Mucosa of stomach (tissue), 1 donor: Measurements from ENCODE around the gene FALEC.

ENCODE experiments used
- H3K27me3 ChIP-seq: one replicate; pipeline ENCODE4 v1.7.0; 2013; ENCODE audit warnings: mild to moderate bottlenecking, low read length; ENCODE audit not compliant: control insufficient read depth, insufficient read depth
- H3K36me3 ChIP-seq: one replicate; pipeline ENCODE4 v1.7.0; 2013; ENCODE audit warnings: low read length; ENCODE audit not compliant: control insufficient read depth, insufficient read depth
- H3K4me1 ChIP-seq: one replicate; pipeline ENCODE4 v1.7.0; 2013; ENCODE audit warnings: mild to moderate bottlenecking, low read length; ENCODE audit not compliant: control insufficient read depth, insufficient read depth
- H3K4me3 ChIP-seq: one replicate; pipeline ENCODE4 v1.7.0; 2013; ENCODE audit warnings: low read length
- H3K9ac ChIP-seq: one replicate; pipeline ENCODE4 v1.7.0; 2013; ENCODE audit warnings: mild to moderate bottlenecking, low read length, moderate library complexity
- H3K9me3 ChIP-seq: one replicate; pipeline ENCODE4 v1.7.0; 2013; ENCODE audit warnings: mild to moderate bottlenecking, low read length, moderate library complexity; ENCODE audit not compliant: control insufficient read depth
- donor health status: Pancreatic carcinoma.

The FALEC gene

DNA sequence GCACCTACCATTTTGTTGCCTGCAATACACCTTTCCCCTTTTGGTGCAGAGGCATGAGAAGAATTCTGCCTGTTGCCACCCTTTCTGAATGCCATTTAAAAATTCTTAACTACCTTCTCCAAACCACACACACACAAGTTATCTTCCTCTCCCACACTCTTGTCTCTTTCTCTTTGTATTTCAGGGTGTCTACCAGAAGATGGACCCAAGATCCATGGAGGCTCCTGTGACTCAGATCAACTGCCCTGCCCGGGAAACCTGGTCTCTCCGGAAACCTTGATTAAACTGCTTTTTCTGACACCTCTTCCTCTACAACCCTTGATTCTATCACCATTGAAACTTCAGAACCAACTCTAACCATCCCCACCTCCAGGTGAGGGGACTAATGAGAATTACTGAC, 30.7 kb upstream of the FALEC start:
- no peaks in the 10 kb centered on the region for H3K9me3 ChIP-seq
- H3K27me3 ChIP-seq = no peaks in the 10 kb centered on the region
- H3K4me3 ChIP-seq = no peak overlapping the region
- no peaks in the 10 kb centered on the region for H3K36me3 ChIP-seq
- H3K4me1 ChIP-seq = peaks cover 8% of the 10 kb centered on the region
- no peak overlapping the region for H3K9ac ChIP-seq

DNA sequence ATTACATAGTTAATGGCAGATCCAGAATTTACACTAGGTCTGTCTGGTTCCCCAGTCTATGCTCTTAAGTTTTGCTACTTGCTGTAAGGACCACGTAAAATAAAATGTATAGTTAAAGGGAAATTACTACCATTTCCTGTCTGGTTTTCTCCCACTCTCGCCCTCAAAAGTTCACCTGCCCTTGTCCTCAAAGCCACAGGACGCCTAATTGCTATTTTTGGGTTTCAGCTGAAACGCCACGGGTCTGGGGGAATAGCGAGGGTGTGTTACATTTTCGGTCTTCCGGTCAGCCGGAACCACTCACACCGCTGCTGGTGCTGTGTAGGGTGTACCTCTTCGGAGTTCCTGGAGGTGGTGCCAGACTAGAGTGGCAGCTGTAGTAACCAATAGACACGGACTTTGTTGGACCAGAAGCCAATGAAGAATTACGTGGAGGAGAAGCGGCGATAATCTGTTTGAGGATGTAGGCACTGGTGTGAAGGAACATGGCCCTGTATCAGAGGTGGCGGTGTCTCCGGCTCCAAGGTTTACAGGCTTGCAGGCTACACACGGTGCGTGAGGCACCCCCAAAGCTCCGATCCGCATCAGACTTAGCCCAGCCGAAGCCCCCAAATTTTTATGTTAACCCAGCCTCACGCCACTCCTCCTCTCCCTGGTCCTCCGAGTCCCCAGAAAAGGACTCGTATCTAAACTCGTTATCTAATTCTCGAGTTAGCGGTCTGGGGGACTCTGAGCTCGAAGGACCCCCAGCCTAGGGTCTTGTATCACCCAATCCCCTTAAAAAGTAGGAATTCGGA, 28.4 kb upstream of the FALEC start, which contains the start of gene TARS2:
TSS of gene TARS2 (plus strand) at position 454 of the 797 bp plus-strand sequence. CDS start at position 486, 32 bp downstream.
- Histone ChIP-seq H3K4me3 (peak within 1 kb of the TSS; percentile 88), H3K9me3 (no peaks in the 10 kb centered on the region), H3K27me3 (no peaks in the 10 kb centered on the region), H3K4me1 (peaks cover 8% of the 10 kb centered on the region), H3K36me3 (peaks cover 4% of the 10 kb centered on the region), H3K9ac (peak within 1 kb of the TSS; percentile 99)

DNA sequence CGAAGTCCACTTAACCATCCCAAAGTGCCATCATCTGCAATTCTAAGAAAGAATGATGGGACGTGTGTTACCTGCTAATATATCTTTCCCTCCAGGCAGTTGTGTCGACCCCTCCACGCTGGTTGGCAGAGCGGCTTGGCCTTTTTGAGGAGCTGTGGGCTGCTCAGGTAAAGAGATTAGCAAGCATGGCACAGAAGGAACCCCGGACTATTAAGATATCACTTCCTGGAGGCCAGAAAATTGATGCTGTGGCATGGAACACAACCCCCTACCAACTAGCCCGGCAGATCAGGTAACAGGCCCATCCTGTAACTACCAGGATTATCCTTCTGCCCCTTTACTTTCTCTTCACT, 27.8 kb upstream of the FALEC start:
- H3K27me3 ChIP-seq = no peaks in the 10 kb centered on the region
- H3K4me3 ChIP-seq = peak overlapping the region; percentile 88
- H3K9ac ChIP-seq = peak overlapping the region; percentile 99
- no peaks in the 10 kb centered on the region for H3K9me3 ChIP-seq
- peaks cover 8% of the 10 kb centered on the region for H3K4me1 ChIP-seq
- peaks cover 4% of the 10 kb centered on the region for H3K36me3 ChIP-seq

DNA sequence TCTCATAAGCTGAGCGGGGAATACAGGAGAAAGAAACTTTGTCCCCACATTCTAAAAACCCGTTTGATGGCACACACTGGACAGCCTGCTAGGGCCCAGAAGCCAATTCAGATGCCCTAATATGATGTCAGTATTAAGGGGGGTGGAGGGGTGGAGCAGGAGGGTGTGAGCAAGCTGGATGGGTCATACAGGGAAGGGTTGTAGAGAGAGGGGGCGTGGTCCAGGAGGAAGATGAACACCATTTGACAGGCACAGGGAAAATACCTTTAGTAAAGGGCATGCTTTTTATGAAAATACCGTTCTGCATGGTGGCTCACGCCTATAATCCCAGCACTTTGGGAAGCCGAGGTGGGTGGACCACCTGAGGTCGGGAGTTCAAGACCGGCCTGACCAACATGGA, 22.4 kb upstream of the FALEC start:
- H3K4me3 ChIP-seq = no peak overlapping the region
- H3K36me3 ChIP-seq = peaks cover 4% of the 10 kb centered on the region
- peaks cover under 1% of the 10 kb centered on the region for H3K4me1 ChIP-seq
- H3K9ac ChIP-seq = no peak overlapping the region
- no peaks in the 10 kb centered on the region for H3K27me3 ChIP-seq
- H3K9me3 ChIP-seq = no peaks in the 10 kb centered on the region

DNA sequence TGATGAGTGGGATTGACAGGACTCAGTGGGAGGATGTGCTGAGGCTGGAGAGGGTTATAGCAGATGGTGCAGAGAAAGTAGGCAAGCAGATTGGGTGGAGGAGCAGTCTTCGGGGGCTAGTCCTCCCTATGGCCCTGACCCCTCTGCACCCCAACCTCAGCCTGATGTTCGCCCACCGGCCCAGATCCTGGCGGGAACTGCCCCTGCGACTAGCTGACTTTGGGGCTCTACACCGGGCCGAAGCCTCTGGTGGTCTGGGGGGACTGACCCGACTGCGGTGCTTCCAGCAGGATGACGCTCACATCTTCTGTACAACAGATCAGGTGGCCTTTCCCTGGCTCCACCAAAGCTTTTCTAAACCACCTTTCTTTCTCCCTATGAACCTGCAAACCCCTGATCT, 17.2 kb upstream of the FALEC start:
- Histone ChIP-seq H3K36me3 (no peaks in the 10 kb centered on the region), H3K9ac (no peak overlapping the region), H3K4me1 (no peaks in the 10 kb centered on the region), H3K4me3 (no peak overlapping the region), H3K27me3 (no peaks in the 10 kb centered on the region), H3K9me3 (no peaks in the 10 kb centered on the region)

DNA sequence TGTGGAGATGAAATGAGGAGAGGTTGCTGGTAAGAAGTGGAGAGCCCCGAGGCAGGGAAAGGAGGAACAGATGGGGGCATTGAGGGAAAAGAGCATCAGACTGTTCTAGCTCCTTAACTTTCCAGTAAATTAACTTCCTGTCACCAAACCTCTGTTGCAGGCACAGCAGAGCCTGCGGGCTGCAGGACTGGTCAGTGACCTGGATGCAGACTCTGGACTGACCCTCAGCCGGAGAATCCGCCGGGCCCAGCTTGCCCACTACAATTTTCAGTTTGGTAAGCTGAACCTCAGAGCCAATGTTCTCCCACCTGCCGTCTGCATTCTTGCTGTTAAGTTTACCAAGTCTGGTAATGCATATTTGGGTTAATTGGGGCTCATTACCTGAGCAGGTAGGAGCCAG, 10.1 kb upstream of the FALEC start:
- no peaks in the 10 kb centered on the region for H3K36me3 ChIP-seq
- peaks cover 15% of the 10 kb centered on the region for H3K4me1 ChIP-seq
- no peaks in the 10 kb centered on the region for H3K27me3 ChIP-seq
- no peak overlapping the region for H3K9ac ChIP-seq
- no peaks in the 10 kb centered on the region for H3K9me3 ChIP-seq
- H3K4me3 ChIP-seq = no peak overlapping the region

DNA sequence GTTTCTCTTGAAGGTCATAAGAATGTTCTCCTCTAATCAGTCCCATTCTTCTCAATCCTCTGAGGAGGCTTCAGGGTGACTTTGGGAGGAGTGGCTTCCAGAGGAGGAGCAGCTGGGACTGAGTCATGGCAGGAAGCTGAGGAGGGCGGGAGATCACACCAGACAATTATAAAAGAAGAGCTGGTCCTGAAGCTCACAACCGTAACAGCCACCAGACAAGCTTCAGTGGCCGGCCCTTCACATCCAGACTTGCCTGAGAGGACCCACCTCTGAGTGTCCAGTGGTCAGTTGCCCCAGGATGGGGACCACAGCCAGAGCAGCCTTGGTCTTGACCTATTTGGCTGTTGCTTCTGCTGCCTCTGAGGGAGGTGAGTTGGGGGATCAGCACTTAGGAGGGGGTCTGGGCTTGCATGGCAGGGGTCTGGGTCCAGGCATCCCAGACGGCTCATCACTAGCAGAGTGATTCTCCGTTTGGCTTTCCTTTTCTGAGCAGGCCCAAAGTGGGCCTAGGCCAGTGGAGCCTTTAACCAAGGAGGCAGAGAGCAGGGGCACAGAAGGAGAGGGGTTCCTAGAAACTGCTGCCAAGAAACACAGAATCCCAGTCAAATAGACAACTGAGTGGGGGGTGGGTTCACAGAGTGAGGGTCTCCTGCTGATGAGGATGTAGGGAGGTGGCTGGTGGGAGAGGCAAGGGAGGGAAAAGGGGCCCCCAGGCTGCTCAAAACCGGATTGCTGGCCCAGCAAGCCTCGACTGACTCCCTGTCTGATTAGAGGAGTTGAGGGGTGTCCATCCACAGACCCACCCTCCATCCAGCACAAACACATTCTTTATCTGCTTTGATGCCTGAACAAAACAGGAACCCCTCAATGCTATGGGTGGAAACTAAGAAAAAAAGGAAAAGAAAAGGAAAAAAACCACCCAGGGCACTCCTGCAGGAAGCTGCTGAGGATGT, 7.4 kb upstream of the FALEC start, which contains the start of gene ECM1:
TSS of gene ECM1 (plus strand) at position 198 of the 953 bp plus-strand sequence. CDS start at position 299, 101 bp downstream.
- H3K36me3 ChIP-seq = no peaks in the 10 kb centered on the region
- no peaks in the 10 kb centered on the region for H3K9me3 ChIP-seq
- H3K9ac ChIP-seq = peak within 1 kb of the TSS; percentile 54
- H3K4me1 ChIP-seq = peaks cover 18% of the 10 kb centered on the region
- no peak within 1 kb of the TSS for H3K4me3 ChIP-seq
- no peaks in the 10 kb centered on the region for H3K27me3 ChIP-seq

DNA sequence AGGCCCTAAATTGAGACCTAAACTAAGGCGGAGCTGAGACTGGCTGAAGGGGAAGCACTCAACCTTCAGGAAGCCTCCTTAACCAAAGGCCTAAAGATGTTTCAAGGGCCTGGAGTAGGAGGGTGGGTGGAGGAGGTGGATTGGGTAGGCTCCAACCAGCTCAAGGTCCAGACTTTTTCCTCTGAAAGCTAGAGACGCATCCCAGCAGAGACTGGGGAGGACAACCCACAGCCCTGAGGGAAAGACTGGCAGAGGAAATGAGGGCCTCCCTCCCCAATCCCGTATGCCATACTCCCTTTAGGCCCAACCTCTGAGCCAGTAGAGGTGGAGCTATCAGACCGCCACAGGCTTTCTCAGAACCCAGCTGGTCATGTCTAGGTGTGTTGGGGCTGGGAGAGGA, 6.6 kb upstream of the FALEC start:
- peaks cover 23% of the 10 kb centered on the region for H3K4me1 ChIP-seq
- H3K36me3 ChIP-seq = no peaks in the 10 kb centered on the region
- H3K4me3 ChIP-seq = no peak overlapping the region
- H3K9ac ChIP-seq = peak overlapping the region; percentile 54
- no peaks in the 10 kb centered on the region for H3K9me3 ChIP-seq
- no peaks in the 10 kb centered on the region for H3K27me3 ChIP-seq

DNA sequence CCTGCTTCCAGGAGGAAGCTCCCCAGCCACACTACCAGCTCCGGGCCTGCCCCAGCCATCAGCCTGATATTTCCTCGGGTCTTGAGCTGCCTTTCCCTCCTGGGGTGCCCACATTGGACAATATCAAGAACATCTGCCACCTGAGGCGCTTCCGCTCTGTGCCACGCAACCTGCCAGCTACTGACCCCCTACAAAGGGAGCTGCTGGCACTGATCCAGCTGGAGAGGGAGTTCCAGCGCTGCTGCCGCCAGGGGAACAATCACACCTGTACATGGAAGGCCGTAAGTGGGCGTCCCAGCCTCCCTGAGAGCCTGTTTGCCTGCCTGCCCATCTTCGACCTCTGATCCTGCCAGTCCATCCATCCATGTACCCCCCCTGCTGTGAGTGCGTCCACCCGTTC, 4.0 kb upstream of the FALEC start:
- H3K9me3 ChIP-seq = no peaks in the 10 kb centered on the region
- no peaks in the 10 kb centered on the region for H3K27me3 ChIP-seq
- H3K36me3 ChIP-seq = no peaks in the 10 kb centered on the region
- peaks cover 33% of the 10 kb centered on the region for H3K4me1 ChIP-seq
- H3K4me3 ChIP-seq = no peak overlapping the region
- H3K9ac ChIP-seq = no peak overlapping the region

DNA sequence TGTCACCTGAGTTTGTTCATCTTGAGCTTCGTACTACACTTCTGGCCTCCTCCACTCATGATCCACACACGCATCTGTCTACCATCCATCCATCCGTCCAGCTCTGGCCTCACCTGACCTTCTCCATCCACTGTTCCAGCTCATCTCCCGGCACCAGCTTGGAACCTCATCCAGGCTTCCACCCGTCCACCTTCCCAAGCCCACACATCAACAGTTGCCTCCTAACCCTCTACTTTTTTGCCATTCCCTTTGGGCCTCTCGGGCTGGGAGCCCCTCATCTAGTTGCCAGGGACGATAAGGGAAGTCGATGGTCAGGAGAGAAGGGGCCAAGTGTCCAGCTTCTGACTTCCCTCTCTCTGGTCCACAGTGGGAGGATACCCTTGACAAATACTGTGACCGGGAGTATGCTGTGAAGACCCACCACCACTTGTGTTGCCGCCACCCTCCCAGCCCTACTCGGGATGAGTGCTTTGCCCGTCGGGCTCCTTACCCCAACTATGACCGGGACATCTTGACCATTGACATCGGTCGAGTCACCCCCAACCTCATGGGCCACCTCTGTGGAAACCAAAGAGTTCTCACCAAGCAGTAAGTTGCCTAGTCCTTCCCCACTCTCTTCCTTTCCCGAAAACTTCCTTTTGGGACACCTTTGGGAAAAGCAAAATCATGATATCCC, 3.4 kb upstream of the FALEC start:
- H3K27me3 ChIP-seq = no peaks in the 10 kb centered on the region
- H3K4me3 ChIP-seq = no peak overlapping the region
- no peaks in the 10 kb centered on the region for H3K9me3 ChIP-seq
- no peak overlapping the region for H3K9ac ChIP-seq
- H3K4me1 ChIP-seq = peaks cover 33% of the 10 kb centered on the region
- H3K36me3 ChIP-seq = no peaks in the 10 kb centered on the region

DNA sequence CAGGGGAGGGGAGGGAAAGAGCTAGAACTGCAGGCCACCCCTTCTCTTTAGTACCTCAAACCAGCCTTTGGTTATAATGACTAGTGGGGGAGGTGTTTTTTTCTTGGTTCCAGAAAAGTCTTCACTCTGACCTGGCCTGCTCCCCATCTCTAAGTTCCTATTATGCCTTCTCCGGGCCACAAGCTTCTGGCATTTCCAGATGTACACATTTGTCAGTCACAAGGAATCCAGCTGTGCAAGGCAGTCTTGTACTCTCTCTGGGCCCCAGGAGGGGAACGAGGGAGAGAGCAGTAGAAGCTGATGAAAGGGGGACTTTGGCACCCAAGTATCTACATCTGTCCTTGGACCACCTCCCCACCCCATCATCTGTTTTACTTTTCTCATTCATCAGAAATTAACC, 2.7 kb upstream of the FALEC start:
- Histone ChIP-seq H3K4me3 (no peak overlapping the region), H3K9me3 (no peaks in the 10 kb centered on the region), H3K27me3 (no peaks in the 10 kb centered on the region), H3K36me3 (no peaks in the 10 kb centered on the region), H3K4me1 (peaks cover 35% of the 10 kb centered on the region), H3K9ac (no peak overlapping the region)
